Activated CD4-positive, alpha-beta T cell treated with anti-CD3 and anti-CD28 coated beads for 1 hour (primary cell): ENCODE results near the gene TNNI3K.
"Not testable (repeated sequence)": the region's sequence is repeated elsewhere in the genome, so short reads cannot be mapped to it uniquely, and the experiment has no call there.

Source experiments
- DNase-seq: peaks from one replicate; pipeline ENCODE4 v3.0.0-alpha.2; 2020

TNNI3K gene, protein sequence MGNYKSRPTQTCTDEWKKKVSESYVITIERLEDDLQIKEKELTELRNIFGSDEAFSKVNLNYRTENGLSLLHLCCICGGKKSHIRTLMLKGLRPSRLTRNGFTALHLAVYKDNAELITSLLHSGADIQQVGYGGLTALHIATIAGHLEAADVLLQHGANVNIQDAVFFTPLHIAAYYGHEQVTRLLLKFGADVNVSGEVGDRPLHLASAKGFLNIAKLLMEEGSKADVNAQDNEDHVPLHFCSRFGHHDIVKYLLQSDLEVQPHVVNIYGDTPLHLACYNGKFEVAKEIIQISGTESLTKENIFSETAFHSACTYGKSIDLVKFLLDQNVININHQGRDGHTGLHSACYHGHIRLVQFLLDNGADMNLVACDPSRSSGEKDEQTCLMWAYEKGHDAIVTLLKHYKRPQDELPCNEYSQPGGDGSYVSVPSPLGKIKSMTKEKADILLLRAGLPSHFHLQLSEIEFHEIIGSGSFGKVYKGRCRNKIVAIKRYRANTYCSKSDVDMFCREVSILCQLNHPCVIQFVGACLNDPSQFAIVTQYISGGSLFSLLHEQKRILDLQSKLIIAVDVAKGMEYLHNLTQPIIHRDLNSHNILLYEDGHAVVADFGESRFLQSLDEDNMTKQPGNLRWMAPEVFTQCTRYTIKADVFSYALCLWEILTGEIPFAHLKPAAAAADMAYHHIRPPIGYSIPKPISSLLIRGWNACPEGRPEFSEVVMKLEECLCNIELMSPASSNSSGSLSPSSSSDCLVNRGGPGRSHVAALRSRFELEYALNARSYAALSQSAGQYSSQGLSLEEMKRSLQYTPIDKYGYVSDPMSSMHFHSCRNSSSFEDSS

GRCh38 chr1:74235153-74235552 is at the start of gene TNNI3K:
Gene TNNI3K, plus strand, starts transcription at chr1:74235387. Its CDS starts 65 bp downstream, at chr1:74235452.
- no peak for DNase-seq

- no peak for DNase-seq
Observed at GRCh38 chr1:74193908-74194307, 41.3 kb upstream of the TNNI3K start.

DNA sequence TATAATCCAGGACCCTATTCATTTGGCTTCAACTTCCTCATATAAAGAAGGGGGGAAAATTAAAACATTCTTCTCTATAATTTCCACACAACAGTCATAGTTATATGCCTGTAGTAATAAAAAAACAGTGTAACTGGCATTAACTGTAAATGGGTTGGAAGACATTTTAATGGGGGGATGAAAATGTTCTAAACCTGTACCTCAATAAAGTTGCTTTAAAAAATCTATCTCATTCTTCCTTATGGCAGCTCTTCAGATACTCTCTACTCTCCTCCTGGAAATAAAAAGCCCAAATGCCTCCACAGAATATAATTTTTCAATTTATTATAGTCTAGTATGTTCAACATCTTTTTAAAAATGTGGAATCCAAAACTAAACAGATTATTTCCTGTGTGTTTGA is 39.8 kb upstream of the TNNI3K start:
- DNase-seq, result no peak

DNA sequence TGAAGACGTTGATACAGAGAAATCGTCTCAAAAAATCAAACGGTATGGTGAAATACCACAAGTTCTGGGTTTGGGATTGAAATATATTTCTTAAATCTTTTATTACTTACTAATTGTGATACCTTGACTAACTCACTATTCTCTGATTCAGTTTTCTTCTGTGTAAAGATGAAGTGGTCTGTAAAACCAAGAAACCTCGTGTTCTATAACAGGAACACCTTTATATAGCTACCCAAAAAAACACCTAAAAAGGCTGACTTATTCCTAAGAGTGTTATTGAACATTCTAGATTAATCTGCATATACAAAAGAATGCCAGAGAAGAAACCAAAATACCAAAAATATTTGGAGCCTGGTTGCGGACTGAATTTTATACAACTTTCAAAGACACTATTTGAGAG is 37.9 kb upstream of the TNNI3K start:
- no peak for DNase-seq

DNA sequence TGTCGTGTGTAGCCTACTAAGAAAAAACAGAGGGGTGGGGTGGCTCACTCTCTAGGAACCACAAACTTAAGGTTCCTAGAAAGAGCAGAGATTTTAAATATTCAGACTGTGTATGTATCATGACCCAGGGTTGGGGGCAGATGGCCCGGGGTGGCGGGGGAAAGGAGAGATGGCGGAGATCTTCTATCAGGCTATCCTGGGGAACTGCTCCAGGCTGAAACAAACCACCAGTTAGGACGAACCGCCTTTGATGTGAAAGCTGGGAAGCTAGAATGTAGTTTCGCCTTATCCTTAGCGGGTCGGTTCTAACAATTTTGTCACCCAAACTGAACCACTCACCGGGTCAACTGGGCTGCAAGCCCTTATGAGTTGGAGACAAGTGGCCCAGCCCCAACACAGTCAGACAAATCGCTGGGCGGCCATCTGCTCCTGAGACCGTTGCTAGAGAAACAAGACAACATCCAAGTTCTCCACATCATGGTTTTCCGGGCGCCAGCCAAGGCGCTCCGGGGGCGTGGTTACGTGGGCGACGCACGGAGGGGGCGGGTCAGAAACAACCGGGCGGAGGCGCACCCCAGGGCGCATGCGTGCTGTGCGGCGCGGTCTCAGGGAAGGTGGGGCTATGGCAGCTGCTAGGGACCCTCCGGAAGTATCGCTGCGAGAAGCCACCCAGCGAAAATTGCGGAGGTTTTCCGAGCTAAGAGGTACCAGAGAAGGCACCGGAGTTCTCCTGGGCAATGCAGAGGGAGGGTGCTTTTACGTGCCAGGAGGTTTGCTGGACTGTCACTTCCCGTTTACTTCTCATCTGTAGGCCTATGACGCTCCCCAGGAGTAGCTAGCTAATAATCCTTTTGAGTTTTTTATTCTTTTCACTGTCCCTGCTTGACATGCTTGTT is 37.3 kb upstream of the TNNI3K start, which contains the start of the genes FPGT and LRRIQ3:
FPGT (plus strand) TSS at position 586 of the 896 bp plus-strand sequence; CDS start at position 623, 37 bp downstream.
LRRIQ3 (minus strand) TSS at position 520 of the 896 bp plus-strand sequence. CDS start 14,492 bp downstream, outside the sequence.
- DNase-seq, result peak; percentile 92

DNA sequence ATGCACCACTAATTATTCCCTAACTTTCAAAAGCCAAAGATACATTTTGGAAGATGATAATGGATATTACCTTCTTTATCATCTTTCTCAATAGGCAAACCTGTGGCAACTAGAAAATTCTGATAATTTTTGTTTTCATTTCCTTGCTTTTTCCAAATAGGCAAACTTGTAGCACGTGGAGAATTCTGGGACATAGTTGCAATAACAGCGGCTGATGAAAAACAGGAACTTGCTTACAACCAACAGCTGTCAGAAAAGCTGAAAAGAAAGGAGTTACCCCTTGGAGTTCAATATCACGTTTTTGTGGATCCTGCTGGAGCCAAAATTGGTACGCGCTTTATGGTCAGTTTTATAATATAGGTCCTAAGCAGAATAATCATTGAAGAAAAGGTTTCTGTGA is 35.7 kb upstream of the TNNI3K start:
- no peak for DNase-seq

DNA sequence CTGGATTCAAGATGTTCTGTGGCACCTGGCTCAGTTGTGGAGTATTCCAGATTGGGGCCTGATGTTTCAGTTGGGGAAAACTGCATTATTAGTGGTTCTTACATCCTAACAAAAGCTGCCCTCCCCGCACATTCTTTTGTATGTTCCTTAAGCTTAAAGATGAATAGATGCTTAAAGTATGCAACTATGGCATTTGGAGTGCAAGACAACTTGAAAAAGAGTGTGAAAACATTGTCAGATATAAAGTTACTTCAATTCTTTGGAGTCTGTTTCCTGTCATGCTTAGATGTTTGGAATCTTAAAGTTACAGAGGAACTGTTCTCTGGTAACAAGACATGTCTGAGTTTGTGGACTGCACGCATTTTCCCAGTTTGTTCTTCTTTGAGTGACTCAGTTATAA is 29.9 kb upstream of the TNNI3K start:
- no peak for DNase-seq

GRCh38 chr1:74215229-74215628 is 20.0 kb upstream of the TNNI3K start:
- no peak for DNase-seq

DNA sequence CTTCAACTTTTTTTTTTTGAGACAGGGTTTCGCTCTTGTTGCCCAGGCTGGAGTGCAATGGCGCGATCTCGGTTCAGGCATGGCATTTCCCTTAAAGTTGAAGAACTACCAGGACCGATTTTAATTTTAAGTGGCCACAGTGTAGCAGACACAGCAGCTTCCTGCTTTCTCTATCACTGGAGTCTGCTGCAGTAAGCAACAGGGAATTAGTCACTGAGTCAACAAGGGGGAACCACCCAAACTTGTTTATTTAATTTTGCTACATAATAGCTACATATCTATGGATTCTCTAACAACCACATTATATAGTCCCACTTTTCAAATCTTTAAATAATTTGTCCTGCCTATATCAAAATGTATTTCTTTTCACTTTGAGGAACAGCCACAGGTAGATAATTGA is 12.5 kb upstream of the TNNI3K start:
- DNase-seq, result no peak

- DNase-seq, result no peak
Observed at GRCh38 chr1:74223453-74223852, 11.7 kb upstream of the TNNI3K start.

DNA sequence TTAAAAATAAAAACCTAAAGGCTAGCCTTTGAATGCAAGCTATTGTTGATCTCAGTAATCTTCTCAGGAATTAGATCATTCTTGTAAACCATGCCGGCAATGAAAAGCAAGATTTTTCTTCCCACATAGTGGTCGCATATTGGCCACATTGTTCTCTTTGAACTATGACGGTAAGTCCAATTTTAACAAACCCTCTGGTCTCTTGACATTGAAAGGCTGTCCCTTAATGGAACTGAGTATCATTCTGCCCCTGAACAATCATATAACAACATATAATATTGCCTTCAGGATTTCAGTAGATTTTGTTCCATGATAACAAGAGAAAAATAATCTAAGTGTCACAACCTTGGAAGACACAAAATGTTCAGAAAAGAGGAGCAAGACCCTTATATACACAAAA is 1.3 kb downstream of the TNNI3K start:
- no peak for DNase-seq

DNA sequence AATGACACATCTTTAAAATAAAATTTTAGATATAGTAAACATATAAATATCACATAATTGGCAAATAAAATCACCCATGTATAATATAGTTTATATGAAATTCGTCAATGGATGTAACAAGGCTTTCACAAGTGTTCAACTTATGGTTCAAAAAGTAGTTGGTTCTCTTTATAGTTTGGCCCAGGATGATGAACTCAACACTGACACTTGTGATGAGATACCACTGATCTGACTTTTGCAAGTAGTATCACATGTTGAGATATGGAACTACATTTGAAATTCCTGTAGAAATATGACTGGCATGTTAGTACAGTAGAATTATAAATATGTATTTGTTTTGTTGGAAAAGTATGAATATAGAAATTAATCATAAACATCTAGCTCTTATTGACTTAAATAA is 1.8 kb downstream of the TNNI3K start:
- no peak for DNase-seq

GRCh38 chr1:74237787-74238186 is 2.6 kb downstream of the TNNI3K start:
- no peak for DNase-seq

- no peak for DNase-seq
Observed at GRCh38 chr1:74245168-74245772, 10.1 kb downstream of the TNNI3K start.

- no peak for DNase-seq
Observed at GRCh38 chr1:74246315-74246714, 11.1 kb downstream of the TNNI3K start.

GRCh38 chr1:74247881-74248528 is 12.8 kb downstream of the TNNI3K start:
- no peak for DNase-seq

DNA sequence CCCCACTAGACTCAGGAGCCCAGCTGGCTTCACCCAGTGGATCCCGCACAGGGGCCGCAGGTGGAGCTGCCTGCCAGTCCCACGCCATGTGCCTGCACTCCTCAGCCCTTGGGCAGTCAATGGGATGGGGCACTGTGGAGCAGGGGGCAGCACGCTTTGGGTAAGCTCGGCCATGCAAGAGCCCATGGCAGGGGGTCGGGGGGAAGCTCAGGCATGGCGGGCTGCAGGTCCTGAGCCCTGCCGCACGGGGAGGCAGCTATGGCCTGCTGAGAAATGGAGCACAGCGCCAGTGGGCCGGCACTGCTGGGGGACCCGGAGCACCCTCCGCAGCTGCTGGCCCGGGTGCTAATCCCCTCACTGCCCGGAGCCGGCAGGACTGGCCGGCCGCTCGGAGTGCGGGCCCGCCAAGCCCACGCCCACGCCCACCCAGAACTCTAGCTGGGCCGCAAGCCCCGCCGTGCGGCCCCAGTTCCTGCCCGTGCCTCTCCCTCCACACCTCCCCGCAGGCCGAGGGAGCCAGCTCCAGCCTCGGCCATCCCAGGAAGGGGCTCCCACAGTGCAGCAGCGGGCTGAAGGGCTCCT is 18.1 kb downstream of the TNNI3K start:
- DNase-seq, result not testable (repeated sequence)

- DNase-seq, result no peak
Observed at GRCh38 chr1:74266001-74266400, 30.8 kb downstream of the TNNI3K start.

- DNase-seq, result no peak
Observed at GRCh38 chr1:74271503-74271902, 36.3 kb downstream of the TNNI3K start.

- DNase-seq, result no peak
Observed at GRCh38 chr1:74280642-74281396, 45.6 kb downstream of the TNNI3K start.

- no peak for DNase-seq
Observed at GRCh38 chr1:74286414-74286813, 51.2 kb downstream of the TNNI3K start.
